ENCODE data around the gene FAHD1.

FAHD1 gene

GRCh38 chr16:1845985-1846384, 19.0 kb downstream of the FAHD1 start:
- POLR2A ChIA-PET: no interaction called here
- CTCF ChIA-PET: interaction anchor here (0.6 kb wide), 1 partner anchor 120 kb away, joined by 4 read pairs; no protein-coding TSS in a partner anchor
- no peak for DNase-seq (ENCODE audit: extremely low spot score)
- TF ChIP-seq ARNT (IDR thresholded peaks at IDR 0.05) (no peak), CTBP1 (IDR thresholded peaks at IDR 0.05; ENCODE audit: borderline replicate concordance) (no peak), PKNOX1 (IDR thresholded peaks at IDR 0.05) (no peak), FOXM1 (IDR thresholded peaks at IDR 0.05; ENCODE audit: borderline replicate concordance) (no peak), FOXA1 (IDR thresholded peaks at IDR 0.05) (no peak), TARDBP (IDR thresholded peaks at IDR 0.05) (no peak), NFRKB (IDR thresholded peaks at IDR 0.05) (no peak), FOXK2 (IDR thresholded peaks at IDR 0.05) (no peak), L3MBTL2 (conservative IDR thresholded peaks at IDR 0.05) (no peak), ZNF384 (IDR thresholded peaks at IDR 0.05) (no peak), SUZ12 (IDR thresholded peaks at IDR 0.05) (no peak), BHLHE40 (IDR thresholded peaks at IDR 0.05; ENCODE audit: borderline replicate concordance) (no peak), SP1 (IDR thresholded peaks at IDR 0.05) (no peak), HDGF (IDR thresholded peaks at IDR 0.05; ENCODE audit: borderline replicate concordance) (no peak), LEF1 (IDR thresholded peaks at IDR 0.05; ENCODE audit: borderline replicate concordance) (no peak)

- POLR2A ChIA-PET: interaction anchor here (2.2 kb wide), 1 partner anchor 119 kb away, joined by 5 read pairs; the partner anchor contains the start of gene RPS2
- TF ChIP-seq ZNF384 (IDR thresholded peaks at IDR 0.05) (no peak), L3MBTL2 (conservative IDR thresholded peaks at IDR 0.05) (no peak), FOXM1 (IDR thresholded peaks at IDR 0.05; ENCODE audit: borderline replicate concordance) (no peak), FOXA1 (IDR thresholded peaks at IDR 0.05) (no peak), ARNT (IDR thresholded peaks at IDR 0.05) (no peak), HDGF (IDR thresholded peaks at IDR 0.05; ENCODE audit: borderline replicate concordance) (no peak), LEF1 (IDR thresholded peaks at IDR 0.05; ENCODE audit: borderline replicate concordance) (no peak)
- no peak for DNase-seq (ENCODE audit: extremely low spot score)
- CTCF ChIA-PET: no interaction called here
These were observed 19.4 kb downstream of the FAHD1 start for GRCh38 chr16:1846416-1846815.

- POLR2A ChIA-PET: interaction anchor here (1.0 to 1.4 kb wide), 2 partner anchors 23 to 113 kb away, joined by 3 to 4 read pairs; partner anchors contain the start of genes FAHD1 and RPS2
- DNase-seq (ENCODE audit: extremely low spot score): no peak
- TF ChIP-seq L3MBTL2 (conservative IDR thresholded peaks at IDR 0.05) (no peak), FOXM1 (IDR thresholded peaks at IDR 0.05; ENCODE audit: borderline replicate concordance) (no peak), SUZ12 (IDR thresholded peaks at IDR 0.05) (no peak), SP1 (IDR thresholded peaks at IDR 0.05) (no peak), ZNF384 (IDR thresholded peaks at IDR 0.05) (no peak), HDGF (IDR thresholded peaks at IDR 0.05; ENCODE audit: borderline replicate concordance) (no peak), TARDBP (IDR thresholded peaks at IDR 0.05) (no peak), PKNOX1 (IDR thresholded peaks at IDR 0.05) (no peak), FOXK2 (IDR thresholded peaks at IDR 0.05) (no peak), BHLHE40 (IDR thresholded peaks at IDR 0.05; ENCODE audit: borderline replicate concordance) (no peak), FOXA1 (IDR thresholded peaks at IDR 0.05) (no peak), ELF4 (IDR thresholded peaks at IDR 0.05) (no peak)
- CTCF ChIA-PET: no interaction called here
These were observed 24.0 kb downstream of the FAHD1 start for GRCh38 chr16:1850981-1851380.

- ChIA-PET POLR2A (interaction anchor here (1.0 to 1.4 kb wide), 2 partner anchors 24 to 113 kb away, joined by 3 to 4 read pairs; partner anchors contain the start of genes FAHD1 and RPS2), CTCF (no interaction called here)
- no peak for DNase-seq (ENCODE audit: extremely low spot score)
- TF ChIP-seq PKNOX1 (IDR thresholded peaks at IDR 0.05) (no peak), FOXK2 (IDR thresholded peaks at IDR 0.05) (no peak), ZNF384 (IDR thresholded peaks at IDR 0.05) (no peak), NFRKB (IDR thresholded peaks at IDR 0.05) (no peak), SUZ12 (IDR thresholded peaks at IDR 0.05) (no peak), TARDBP (IDR thresholded peaks at IDR 0.05) (no peak), CTBP1 (IDR thresholded peaks at IDR 0.05; ENCODE audit: borderline replicate concordance) (no peak), ELF4 (IDR thresholded peaks at IDR 0.05) (no peak), BHLHE40 (IDR thresholded peaks at IDR 0.05; ENCODE audit: borderline replicate concordance) (no peak), FOXA1 (IDR thresholded peaks at IDR 0.05) (no peak), LEF1 (IDR thresholded peaks at IDR 0.05; ENCODE audit: borderline replicate concordance) (no peak), HDGF (IDR thresholded peaks at IDR 0.05; ENCODE audit: borderline replicate concordance) (no peak)
These were observed 24.8 kb downstream of the FAHD1 start for GRCh38 chr16:1851793-1852192.

GRCh38 chr16:1857433-1858097, 30.6 kb downstream of the FAHD1 start:
- DNase-seq (ENCODE audit: extremely low spot score): no peak
- TF ChIP-seq BHLHE40 (IDR thresholded peaks at IDR 0.05; ENCODE audit: borderline replicate concordance) (no peak), HDGF (IDR thresholded peaks at IDR 0.05; ENCODE audit: borderline replicate concordance) (no peak), ARNT (IDR thresholded peaks at IDR 0.05) (no peak), SUZ12 (IDR thresholded peaks at IDR 0.05) (no peak), FOXA1 (IDR thresholded peaks at IDR 0.05) (no peak), ZNF384 (IDR thresholded peaks at IDR 0.05) (no peak), LEF1 (IDR thresholded peaks at IDR 0.05; ENCODE audit: borderline replicate concordance) (no peak)
- CTCF ChIA-PET: no interaction called here

More at GRCh38 chr16:1857433-1858097, 30.6 kb downstream of the FAHD1 start:
- POLR2A ChIA-PET: interaction anchor here (1.0 to 2.2 kb wide), 7 partner anchors 18 to 298 kb away, joined by 3 to 11 read pairs (median 4); partner anchors contain the start of genes FAHD1, HAGH, NUBP2 and RPS2
